ENCODE data around the gene KCNMA1. TPM values are rescaled to one million over a fixed set of nuclear protein-coding genes. Genes with fewer than 3 reads are reported as not detected.

Gene KCNMA1
- total and polyA plus RNA-seq, 9 of the 15 experiments (the other 6 are each of a cell fraction or from before 2014, with no cell fraction given), result 0.01 to 0.95 (median 0.15) TPM; not detected in 4

- H3K27ac ChIP-seq (ENCODE audit: extremely low read depth, low read depth, low read length), result no peak overlapping the region
- TF ChIP-seq HDAC1 (IDR thresholded peaks at IDR 0.05) (no peak), SETDB1 (IDR thresholded peaks at IDR 0.05; ENCODE audit: low read length) (no peak), HDAC6 (IDR thresholded peaks at IDR 0.05; ENCODE audit: low read depth, low read length) (no peak), NCOR1 (IDR thresholded peaks at IDR 0.05) (no peak), NELFE (IDR thresholded peaks at IDR 0.05; ENCODE audit: insufficient read depth, insufficient read length) (no peak), SMARCB1 (IDR thresholded peaks at IDR 0.05; ENCODE audit: insufficient read length, low read depth) (no peak), DACH1 (IDR thresholded peaks at IDR 0.05; ENCODE audit: partially characterized antibody) (no peak), ZNF311 (CRISPR knock-in tag; IDR thresholded peaks at IDR 0.05) (no peak), ZSCAN29 (IDR thresholded peaks at IDR 0.05) (no peak), ASH1L (IDR thresholded peaks at IDR 0.05; ENCODE audit: borderline replicate concordance, low read depth, partially characterized antibody) (no peak), GTF2A2 (tag; IDR thresholded peaks at IDR 0.05) (no peak), CEBPG (CRISPR knock-in tag; IDR thresholded peaks at IDR 0.05) (no peak), CEBPG (tag; conservative IDR thresholded peaks at IDR 0.05 in 1 of 2, IDR thresholded peaks at IDR 0.05 in 1 of 2) (no peak), ZNF239 (CRISPR knock-in tag; IDR thresholded peaks at IDR 0.05) (no peak), TFAM (CRISPR knock-in tag; conservative IDR thresholded peaks at IDR 0.05) (no peak), YY1 (IDR thresholded peaks at IDR 0.05; ENCODE audit: borderline replicate concordance in 1 of 3, control insufficient read depth in 1 of 3, extremely low read depth in 1 of 3, insufficient read depth in 3 of 3, insufficient read length in 1 of 3, insufficient replicate concordance in 2 of 3, low read depth in 1 of 3, low read length in 2 of 3) (no peak)
- TF ChIP-seq, protein P1, sequence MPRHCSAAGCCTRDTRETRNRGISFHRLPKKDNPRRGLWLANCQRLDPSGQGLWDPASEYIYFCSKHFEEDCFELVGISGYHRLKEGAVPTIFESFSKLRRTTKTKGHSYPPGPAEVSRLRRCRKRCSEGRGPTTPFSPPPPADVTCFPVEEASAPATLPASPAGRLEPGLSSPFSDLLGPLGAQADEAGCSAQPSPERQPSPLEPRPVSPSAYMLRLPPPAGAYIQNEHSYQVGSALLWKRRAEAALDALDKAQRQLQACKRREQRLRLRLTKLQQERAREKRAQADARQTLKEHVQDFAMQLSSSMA (CRISPR knock-in tag; IDR thresholded peaks at IDR 0.05), result no peak
- TF ChIP-seq, protein P2, sequence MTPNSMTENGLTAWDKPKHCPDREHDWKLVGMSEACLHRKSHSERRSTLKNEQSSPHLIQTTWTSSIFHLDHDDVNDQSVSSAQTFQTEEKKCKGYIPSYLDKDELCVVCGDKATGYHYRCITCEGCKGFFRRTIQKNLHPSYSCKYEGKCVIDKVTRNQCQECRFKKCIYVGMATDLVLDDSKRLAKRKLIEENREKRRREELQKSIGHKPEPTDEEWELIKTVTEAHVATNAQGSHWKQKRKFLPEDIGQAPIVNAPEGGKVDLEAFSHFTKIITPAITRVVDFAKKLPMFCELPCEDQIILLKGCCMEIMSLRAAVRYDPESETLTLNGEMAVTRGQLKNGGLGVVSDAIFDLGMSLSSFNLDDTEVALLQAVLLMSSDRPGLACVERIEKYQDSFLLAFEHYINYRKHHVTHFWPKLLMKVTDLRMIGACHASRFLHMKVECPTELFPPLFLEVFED (CRISPR knock-in tag; conservative IDR thresholded peaks at IDR 0.05), result no peak
- intact Hi-C loops (cut with micrococcal nuclease), result no loop called here
- FAIRE-seq (no peak), ATAC-seq (no peak), DNase-seq (ENCODE audit: extremely low read depth in 1 of 4, low spot score in 3 of 4) (no peak)
- ChIA-PET CTCF (ENCODE audit: low intra/inter-chr PET ratio) (no interaction called here), POLR2A (interaction anchor here (0.6 to 1.2 kb wide), 3 partner anchors 11 to 423 kb away, joined by 3 read pairs; no protein-coding TSS in a partner anchor)
- H4K20me1 ChIP-seq (replicated peaks; ENCODE audit: control insufficient read depth, insufficient read depth, low read length), result peaks cover 3% of the 10 kb centered on the region; the same call in 1 of the 2 replicates
- peaks cover 18 to 61% of the 10 kb centered on the region in 2 experiments; a peak in 4 of 5 replicates for H3K27me3 ChIP-seq (ENCODE audit: control insufficient read depth in 2 of 2, insufficient read depth in 2 of 2, low read length in 2 of 2)
- no peaks in the 10 kb centered on the region for H3K4me1 ChIP-seq (replicated peaks in 1 of 2; ENCODE audit: control insufficient read depth in 2 of 2, insufficient read depth in 2 of 2, low read length in 2 of 2)
- no peaks in the 10 kb centered on the region for H3K9me3 ChIP-seq (replicated peaks; ENCODE audit: control insufficient read depth, insufficient read depth, low read depth, low read length)
- H3K9ac ChIP-seq (ENCODE audit: insufficient read depth in 1 of 2, low read depth in 2 of 2, low read length in 2 of 2), result no peak overlapping the region
- WGBS (ENCODE audit: insufficient coverage, low coverage, missing lambda C conversion rate), result 0% methylated on average over 6 of the region's 6 CpGs
- no peak overlapping the region for H3K4me2 ChIP-seq (ENCODE audit: insufficient read depth, low read length)
- no peaks in the 10 kb centered on the region for H3K9me1 ChIP-seq (ENCODE audit: control insufficient read depth, insufficient read depth, low read length)
- H3K36me3 ChIP-seq (ENCODE audit: control insufficient read depth, insufficient read depth, low read length), result no peaks in the 10 kb centered on the region
- in situ Hi-C loops (cut with MboI), result no loop called here
- H3K79me2 ChIP-seq (ENCODE audit: control insufficient read depth, insufficient read depth, low read length), result no peaks in the 10 kb centered on the region
- H2AFZ ChIP-seq (ENCODE audit: low read depth, low read length), result no peak overlapping the region
- no TSS peak for BruUV-seq (replicated peaks)
- H3K4me3 ChIP-seq, result no peak overlapping the region
Observed at GRCh38 chr10:77600640-77601039, 37.0 kb downstream of the KCNMA1 start.
